Measurements from ENCODE around the gene UFD1. TPM values are rescaled to one million over a fixed set of nuclear protein-coding genes. Genes with fewer than 3 reads are reported as not detected.
A peak's percentile ranks its signal among the peaks of the same experiment; 100 is the strongest.

Gene UFD1
- total RNA-seq, 1 experiment from 2014 or later: 74.4 TPM

- Histone ChIP-seq H4K20me1 (ENCODE audit: control insufficient read depth, insufficient read depth, insufficient read length) (no peaks in the 10 kb centered on the region), H2BK12ac (ENCODE audit: insufficient read length, low read depth, low read length) (no peak overlapping the region), H4K5ac (ENCODE audit: insufficient read length, low read depth, low read length) (no peak overlapping the region), H2BK5ac (ENCODE audit: insufficient read length, low read length) (no peak overlapping the region), H3K56ac (ENCODE audit: insufficient read length, low read depth, low read length) (no peak overlapping the region), H3K79me1 (ENCODE audit: insufficient read depth, low read depth, low read length, poor library complexity, severe bottlenecking) (peaks cover 11% of the 10 kb centered on the region), H3K23ac (ENCODE audit: insufficient read length, low read depth, low read length) (no peak overlapping the region), H3K79me2 (ENCODE audit: insufficient read depth, low read length) (peaks cover 28% of the 10 kb centered on the region; the same call in 1 of the 2 replicates), H3K4ac (ENCODE audit: low read depth, low read length) (no peak overlapping the region), H2BK20ac (ENCODE audit: low read depth, low read length, poor library complexity, severe bottlenecking) (no peak overlapping the region), H3K9ac (ENCODE audit: extremely low read depth, insufficient read length, low read length) (no peak overlapping the region), H3T11ph (ENCODE audit: low read length) (no peak overlapping the region), H4K91ac (ENCODE audit: insufficient read length, low read depth, low read length) (no peak overlapping the region), H3K27ac (ENCODE audit: insufficient read length, low read depth, low read length) (no peak overlapping the region), H3K27me3 (ENCODE audit: insufficient read depth, low read length) (no peaks in the 10 kb centered on the region), H2AFZ (ENCODE audit: low read length) (no peak overlapping the region), H3K4me1 (ENCODE audit: insufficient read depth, low read length) (peaks cover 4% of the 10 kb centered on the region; the same call in 1 of the 2 replicates), H3K4me2 (ENCODE audit: insufficient read depth, insufficient read length, low read length) (no peak overlapping the region), H2BK120ac (ENCODE audit: low read depth, low read length, poor library complexity, severe bottlenecking) (no peak overlapping the region), H3K14ac (ENCODE audit: insufficient read depth, low read length) (no peak overlapping the region), H2AK5ac (ENCODE audit: insufficient read length, low read length) (no peak overlapping the region), H4K8ac (replicated peaks; ENCODE audit: insufficient read length, low read depth, low read length) (no peak overlapping the region), H3K9me3 (ENCODE audit: control insufficient read depth, low read depth, low read length) (no peaks in the 10 kb centered on the region), H3K23me2 (ENCODE audit: insufficient read length, low read depth, low read length, poor library complexity, severe bottlenecking) (no peaks in the 10 kb centered on the region), H2BK15ac (ENCODE audit: low read depth, low read length) (no peak overlapping the region), H3K18ac (ENCODE audit: insufficient read length, low read depth, low read length) (no peak overlapping the region)
- Mint-ChIP-seq H3K4me3 (no peak overlapping the region), H3K27ac (peak overlapping the region in 2 of 3 experiments; percentile 11 to 58; a peak in 3 of 7 replicates), H3K36me3 (ENCODE audit: insufficient read depth in 1 of 3, low read depth in 3 of 3) (peaks cover 5 to 8% (median 6%) of the 10 kb centered on the region in 3 experiments; a peak in 5 of 7 replicates), H3K27me3 (ENCODE audit: low read depth) (no peaks in the 10 kb centered on the region), H3K9me3 (peaks cover 0 to 3% of the 10 kb centered on the region in 2 experiments; a peak in 2 of 5 replicates), H3K4me1 (peaks cover 33 to 35% of the 10 kb centered on the region in 2 experiments)
- no peak for DNase-seq
- no CpG with 5 or more reads among the region's 5 CpGs for WGBS (ENCODE audit: extremely low coverage, insufficient read length, low lambda C conversion rate)
- TF ChIP-seq CTCF (conservative IDR thresholded peaks at IDR 0.05): no peak
Observed at GRCh38 chr22:19419464-19420178, 59.4 kb downstream of the UFD1 start.

Measured in H9 (cell line).